NCI-H2171 (cell line): ENCODE results near the gene PSMD12.
"Not testable (repeated sequence)": the region's sequence is repeated elsewhere in the genome, so short reads cannot be mapped to it uniquely, and the experiment has no call there.

Experiments used
- DNase-seq: peaks from one replicate; lab custom pipeline; 2025; lab: John Stamatoyannopoulos, UW

Gene PSMD12

DNA sequence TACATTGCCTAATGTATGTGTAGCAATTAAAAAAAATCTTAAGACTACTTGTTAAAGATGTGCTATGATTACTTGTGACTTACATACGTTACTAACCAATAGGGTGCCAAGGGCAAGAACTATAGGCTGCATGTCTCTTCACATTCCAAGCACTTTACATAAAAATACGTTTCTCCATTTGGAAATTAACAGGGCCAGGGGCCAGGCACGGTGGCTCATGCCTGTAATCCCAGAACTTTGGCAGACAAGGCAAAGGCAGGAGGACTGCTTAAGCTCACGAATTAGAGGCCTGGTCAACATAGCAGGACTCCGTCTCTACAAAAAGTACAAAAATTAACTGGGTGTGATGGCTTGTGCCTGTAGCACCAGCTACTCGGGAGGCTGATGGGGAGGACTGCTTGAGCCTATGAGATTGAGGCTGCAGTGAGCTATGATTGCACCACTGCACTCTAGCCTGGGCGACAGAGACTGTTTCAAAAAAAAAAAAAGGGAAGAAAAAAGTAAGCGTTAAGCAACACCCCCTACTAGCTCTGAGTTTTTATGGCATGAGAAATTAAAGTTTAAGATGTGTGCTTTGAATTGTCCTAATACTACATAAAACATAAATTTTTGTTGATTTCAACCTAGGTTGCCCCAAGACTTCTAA, 12.3 kb downstream of the PSMD12 start:
- DNase-seq = no peak

DNA sequence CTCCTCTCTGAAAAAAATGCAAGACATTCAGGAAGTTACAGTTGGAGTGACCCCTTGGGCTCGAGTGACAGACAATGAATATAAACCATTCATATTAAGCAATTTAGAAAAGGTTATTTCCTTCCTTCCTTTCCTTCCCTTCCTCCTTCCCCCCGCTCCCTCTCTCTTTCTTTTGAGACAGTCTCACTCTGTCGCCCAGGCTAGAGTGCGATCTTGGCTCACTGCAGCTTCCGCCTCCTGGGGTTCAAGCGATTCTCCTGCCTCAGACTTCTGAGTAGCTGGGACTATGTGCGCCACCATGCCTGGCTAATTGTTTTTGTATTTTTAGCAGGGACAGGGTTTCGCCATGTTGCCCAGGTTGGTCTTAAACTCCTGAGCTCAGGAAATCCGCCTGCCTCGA, 13.2 kb downstream of the PSMD12 start:
- no peak for DNase-seq

- DNase-seq = no peak
These were observed 17.0 kb downstream of the PSMD12 start for GRCh38 chr17:67349420-67349819.

DNA sequence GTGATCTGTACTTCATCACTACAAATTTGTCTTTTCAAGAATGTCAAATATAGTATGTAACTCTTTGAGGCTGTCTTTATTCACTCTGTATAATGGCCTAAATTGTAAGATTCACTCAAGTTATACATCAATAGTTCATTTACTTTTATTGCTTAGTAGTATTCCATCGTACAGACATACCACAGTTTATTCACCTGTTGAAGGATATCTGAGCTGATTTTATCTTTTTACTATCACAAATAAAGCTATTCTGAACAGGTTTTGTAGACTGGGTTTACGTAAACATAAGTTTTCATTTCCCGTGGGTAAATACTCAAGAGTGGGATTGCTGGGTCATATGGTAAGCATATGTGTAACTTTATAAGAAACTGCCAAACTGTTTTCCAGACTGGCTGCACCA, 18.6 kb downstream of the PSMD12 start:
- no peak for DNase-seq

GRCh38 chr17:67343237-67343636, 23.1 kb downstream of the PSMD12 start:
- no peak for DNase-seq

- not testable (repeated sequence) for DNase-seq
These were observed 28.0 kb downstream of the PSMD12 start for GRCh38 chr17:67338353-67338752.

GRCh38 chr17:67336859-67337258, 29.5 kb downstream of the PSMD12 start:
- DNase-seq = no peak

GRCh38 chr17:67335245-67335835, 31.0 kb downstream of the PSMD12 start:
- DNase-seq = no peak

- not testable (repeated sequence) for DNase-seq
These were observed 34.2 kb downstream of the PSMD12 start for GRCh38 chr17:67332162-67332508.

GRCh38 chr17:67331381-67332161, 34.8 kb downstream of the PSMD12 start:
- not testable (repeated sequence) for DNase-seq

GRCh38 chr17:67328026-67328425, 38.4 kb downstream of the PSMD12 start:
- no peak for DNase-seq

DNA sequence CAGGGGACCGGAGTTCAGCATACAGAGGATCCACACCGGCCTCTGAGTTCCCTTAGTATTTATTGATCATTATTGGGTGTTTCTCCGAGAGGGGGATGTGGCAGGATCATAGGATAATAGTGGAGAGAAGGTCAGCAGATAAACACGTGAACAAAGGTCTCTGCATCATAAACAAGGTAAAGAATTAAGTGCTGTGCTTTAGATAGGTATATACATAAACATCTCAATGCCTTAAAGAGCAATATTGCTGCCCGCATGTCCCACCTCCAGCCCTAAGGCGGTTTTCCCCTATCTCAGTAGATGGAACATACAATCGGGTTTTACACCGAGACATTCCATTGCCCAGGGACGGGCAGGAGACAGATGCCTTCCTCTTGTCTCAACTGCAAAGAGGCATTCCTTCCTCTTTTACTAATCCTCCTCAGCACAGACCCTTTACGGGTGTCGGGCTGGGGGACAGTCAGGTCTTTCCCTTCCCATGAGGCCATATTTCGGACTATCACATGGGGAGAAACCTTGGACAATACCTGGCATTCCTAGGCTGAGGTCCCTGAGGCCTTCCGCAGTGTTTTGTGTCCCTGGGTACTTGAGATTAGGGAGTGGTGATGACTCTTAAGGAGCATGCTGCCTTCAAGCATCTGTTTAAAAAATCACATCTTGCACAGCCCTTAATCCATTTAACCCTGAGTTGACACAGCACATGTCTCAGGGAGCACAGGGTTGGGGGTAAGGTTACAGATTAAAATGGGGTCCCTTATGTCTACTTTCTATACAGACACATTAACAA, 39.2 kb downstream of the PSMD12 start:
- DNase-seq = not testable (repeated sequence)

DNA sequence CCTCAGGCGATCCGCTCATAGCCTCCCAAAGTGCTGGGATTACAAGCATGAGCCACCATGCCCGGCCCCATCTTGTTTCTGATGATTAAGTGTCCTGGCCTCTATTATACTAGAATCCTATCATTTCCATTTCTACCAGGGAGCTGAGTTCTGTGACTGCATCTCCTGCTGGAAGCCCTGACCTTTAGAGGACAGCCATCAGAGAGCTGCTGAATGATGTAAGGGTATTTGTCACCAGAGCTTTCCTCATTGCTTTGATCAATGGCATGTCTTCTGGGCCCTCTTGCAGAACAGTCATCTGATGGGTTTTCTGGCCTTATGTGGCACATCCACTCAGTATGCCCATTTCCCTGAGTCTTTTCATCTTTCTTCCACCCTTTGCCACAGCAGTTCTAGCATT, 39.9 kb downstream of the PSMD12 start:
- no peak for DNase-seq

DNA sequence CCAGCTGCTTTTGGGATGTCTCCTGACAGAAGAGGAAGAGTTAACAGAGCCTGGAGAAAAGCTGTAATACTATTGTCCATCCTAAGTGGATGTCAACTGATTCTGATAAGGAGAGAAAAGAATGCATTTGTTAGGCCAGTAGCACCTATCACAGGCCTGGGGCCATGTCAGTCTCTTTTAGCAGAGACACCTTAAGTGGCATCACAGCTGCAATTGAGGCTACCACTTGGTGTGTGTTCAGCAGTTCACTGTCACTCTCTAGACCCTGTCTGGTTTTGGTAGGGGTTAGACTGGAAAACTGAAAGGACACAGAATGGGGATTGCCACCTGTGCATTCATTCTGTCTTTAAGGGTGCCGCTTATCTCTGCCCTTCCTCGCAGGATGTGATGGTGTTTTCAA, 42.0 kb downstream of the PSMD12 start:
- DNase-seq = no peak

DNA sequence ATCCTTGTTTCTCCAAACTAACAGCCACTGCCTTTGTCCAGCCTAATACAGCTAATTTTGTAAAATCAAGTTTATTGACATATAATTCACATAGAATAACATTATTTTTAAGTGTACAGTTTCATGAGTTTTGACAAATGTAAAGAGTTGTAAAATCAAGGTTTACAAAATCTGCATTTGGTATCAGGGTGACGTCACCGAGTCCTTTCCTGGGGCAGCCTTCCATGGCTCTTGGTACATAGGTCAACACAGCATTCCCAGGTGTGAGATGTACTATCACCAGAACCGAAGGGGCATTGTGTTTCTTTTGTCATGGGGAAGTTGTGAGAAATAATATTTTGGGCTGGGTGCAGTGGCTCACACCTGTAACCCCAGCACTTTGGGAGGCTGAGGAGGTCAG, 42.9 kb downstream of the PSMD12 start:
- no peak for DNase-seq

- DNase-seq = peak; percentile 34
These were observed 44.2 kb downstream of the PSMD12 start for GRCh38 chr17:67322042-67322787.

DNA sequence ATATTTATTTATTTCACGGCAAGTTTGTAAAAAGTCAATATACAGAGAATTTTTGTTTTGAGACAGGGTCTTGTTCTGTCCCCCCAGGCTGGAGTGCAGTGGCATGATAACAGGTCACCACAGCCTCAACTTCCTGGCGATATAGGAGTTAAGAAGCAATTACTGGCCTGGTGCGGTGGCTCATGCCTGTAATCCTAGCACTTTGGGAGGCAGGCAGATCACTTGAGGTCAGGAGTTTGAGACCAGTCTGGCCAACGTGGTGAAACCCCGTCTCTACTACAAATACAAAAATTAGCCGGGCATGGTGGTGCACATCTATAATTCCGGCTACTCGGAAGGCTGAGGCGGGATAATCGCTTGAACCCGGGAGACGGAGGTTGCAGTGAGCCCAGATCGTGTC, 44.9 kb downstream of the PSMD12 start:
- not testable (repeated sequence) for DNase-seq

- no peak for DNase-seq
These were observed 49.6 kb downstream of the PSMD12 start for GRCh38 chr17:67316781-67317180.

GRCh38 chr17:67315865-67316264, 50.5 kb downstream of the PSMD12 start:
- DNase-seq = no peak

- DNase-seq = no peak
These were observed 54.1 kb downstream of the PSMD12 start for GRCh38 chr17:67312265-67312664.

DNA sequence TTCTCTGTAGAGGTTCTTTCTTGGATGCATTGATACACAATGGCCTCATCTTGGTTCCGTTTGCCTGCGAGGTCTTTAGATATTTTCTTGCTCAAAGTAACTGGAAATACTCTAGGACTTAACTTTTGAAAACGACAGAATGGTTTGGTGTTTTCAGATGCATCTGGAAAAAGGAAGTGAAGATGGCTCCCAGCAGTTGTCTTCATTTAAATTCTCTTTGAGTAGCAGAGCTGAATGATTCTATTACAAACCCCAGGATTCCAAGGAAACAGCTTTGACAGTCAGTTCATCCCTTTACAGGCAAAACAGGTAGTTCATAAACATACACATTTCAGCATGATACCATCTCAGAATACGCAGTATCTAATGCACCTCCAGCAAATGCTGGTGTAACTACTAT, 54.8 kb downstream of the PSMD12 start:
- no peak for DNase-seq

DNA sequence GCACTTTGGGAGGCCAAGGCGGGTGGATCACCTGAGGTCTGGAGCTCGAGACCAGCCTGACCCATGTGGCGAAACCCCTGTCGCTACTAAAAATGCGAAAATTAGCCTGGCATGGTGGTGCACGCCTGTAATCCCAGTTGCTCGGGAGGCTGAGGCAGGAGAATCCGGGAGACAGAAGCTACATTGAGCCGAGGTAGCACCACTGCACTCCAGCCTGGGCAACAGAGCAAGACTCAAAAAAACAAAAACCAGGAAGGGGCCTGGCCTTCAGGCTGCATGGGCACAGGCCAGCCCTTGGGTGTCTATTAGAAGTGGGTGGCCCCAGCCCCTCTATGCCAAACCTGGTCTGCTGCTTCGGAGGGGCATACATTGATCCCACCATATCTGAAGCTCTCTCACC, 56.0 kb downstream of the PSMD12 start:
- DNase-seq = no peak
